Spleen (tissue), 11 donors: ENCODE data around the gene BCL2L11. TPM values are rescaled to one million over a fixed set of nuclear protein-coding genes. Genes with fewer than 3 reads are reported as not detected.
A peak's percentile ranks its signal among the peaks of the same experiment; 100 is the strongest.

Experiments used
- DNase-seq: peaks from one replicate; pipeline ENCODE4 v3.0.0-alpha.2; 2020
- H3K27ac ChIP-seq, 8 donors: fragments of 200-600 bp; sonication (generic) in 7 of 8; 1 replicate in 4 of 8; 2 replicates in 4 of 8; pipeline versions ENCODE4 v1.5.0 to v1.8.0; 2016 to 2021; ENCODE audit warnings: inconsistent platforms in 4 of 8, mild to moderate bottlenecking in 4 of 8, moderate library complexity in 1 of 8
- H3K27me3 ChIP-seq, 7 donors: fragments of 200-600 bp; sonication (generic) in 6 of 7; replicated peaks in 1 of 7; 1 replicate in 4 of 7; 2 replicates in 3 of 7; pipeline versions ENCODE4 v1.5.0 to v1.8.0; 2016 to 2021; ENCODE audit warnings: inconsistent platforms in 3 of 7, mild to moderate bottlenecking in 1 of 7
- H3K36me3 ChIP-seq, 6 donors: fragments of 200-600 bp; sonication (generic) in 5 of 6; 1 replicate in 4 of 6; 2 replicates in 2 of 6; pipeline versions ENCODE4 v1.5.0 to v1.8.0; 2016 to 2021; ENCODE audit warnings: inconsistent platforms in 2 of 6
- H3K4me1 ChIP-seq, 6 donors: fragments of 200-600 bp; sonication (generic) in 5 of 6; 1 replicate in 3 of 6; 2 replicates in 3 of 6; pipeline versions ENCODE4 v1.5.0 to v1.8.0; 2016 to 2021; ENCODE audit warnings: inconsistent platforms in 3 of 6
- H3K4me3 ChIP-seq, 8 donors: fragments of 200-600 bp; sonication (generic) in 7 of 8; 1 replicate in 4 of 8; 2 replicates in 4 of 8; pipeline versions ENCODE4 v1.5.0 to v1.8.0; 2016 to 2021; ENCODE audit warnings: inconsistent platforms in 4 of 8, mild to moderate bottlenecking in 4 of 8, moderate library complexity in 2 of 8
- H3K9me3 ChIP-seq, 8 donors: fragments of 200-600 bp; sonication (generic) in 7 of 8; 1 replicate in 4 of 8; 2 replicates in 4 of 8; pipeline versions ENCODE4 v1.5.0 to v1.8.0; 2016 to 2021; ENCODE audit warnings: inconsistent platforms in 4 of 8
- POLR2A ChIP-seq, 3 donors: fragments of 450-650 bp; IDR thresholded peaks; one replicate each; pipeline ENCODE4 v1.5.1; 2017; ENCODE audit warnings: antibody characterized with exemption in 3 of 3, mild to moderate bottlenecking in 1 of 3
- POLR2AphosphoS5 ChIP-seq, 3 donors: sonication (generic); formaldehyde crosslinking; IDR thresholded peaks; one replicate each; pipeline ENCODE4 v1.5.1; 2017; ENCODE audit warnings: antibody characterized with exemption in 3 of 3
- WGBS, 5 donors: extraction: QIAGEN DNeasy Blood & Tissue Kit in 3 of 5; methylation state at CpG; one replicate each; pipeline versions ENCODE4 v1.1.5 to v1.1.7; 2013 to 2018; 5-methylcytosine and 5-hydroxymethylcytosine counted together
- intact Hi-C: fragments of 100-400 bp; cut with DNase I; formaldehyde crosslinking; loops from one replicate; pipeline ENCODE4 v1.15.0; 2023; ENCODE audit warnings: low total_unique reads
- polyA plus RNA-seq, 3 donors: library from polyadenylated mRNA; stranded (reverse); fragments of 200-250 nt; gene quantifications; one replicate each; pipeline ENCODE4 v1.2.1, GENCODE V29; 2013
- total RNA-seq, 7 donors: library from RNA; depleted of rRNA in 3 of 7; stranded (reverse); fragments of >200 nt in 3 of 7; fragmentation: NEBNext Ultra II Directional in 4 of 7; extraction: Animal tissue kit (Norgen Biotek cat#: 25700) in 4 of 7; gene quantifications; one replicate each; pipeline versions ENCODE4 v1.1.0 to v1.2.1, GENCODE V29; 2016 to 2021
- TF ChIP-seq, protein P1 (sequence below), 11 experiments: fragments of 200-600 bp in 7 of 11; fragments of 450-650 bp in 4 of 11; sonication (generic) in 4 of 11; IDR thresholded peaks in 8 of 11; conservative IDR thresholded peaks in 3 of 11; 1 replicate in 7 of 11; 2 replicates in 4 of 11; pipeline versions ENCODE4 v1.4.0 to v1.8.0; 2016 to 2021; ENCODE audit warnings: antibody characterized with exemption in 11 of 11, inconsistent platforms in 4 of 11, mild to moderate bottlenecking in 1 of 11
- donor health status: healthy with polysubstance abuse.
- donor health status: DM: no; HTN: no; CAD: no; lungs with moderate emphysema.
- donor health status: DM: no; HTN: no; CAD: no.
- donor health status: Bipolar disorder and iron deficiency.
- donor health status: healthy.
- donor health status: DM: no; HTN: no; CAD: no.
- donor health status: DM: yes; HTN: yes; CAD: no.

The BCL2L11 gene
- total and polyA plus RNA-seq, 10 donors = 4.6 to 95.2 (median 38.4) TPM

DNA sequence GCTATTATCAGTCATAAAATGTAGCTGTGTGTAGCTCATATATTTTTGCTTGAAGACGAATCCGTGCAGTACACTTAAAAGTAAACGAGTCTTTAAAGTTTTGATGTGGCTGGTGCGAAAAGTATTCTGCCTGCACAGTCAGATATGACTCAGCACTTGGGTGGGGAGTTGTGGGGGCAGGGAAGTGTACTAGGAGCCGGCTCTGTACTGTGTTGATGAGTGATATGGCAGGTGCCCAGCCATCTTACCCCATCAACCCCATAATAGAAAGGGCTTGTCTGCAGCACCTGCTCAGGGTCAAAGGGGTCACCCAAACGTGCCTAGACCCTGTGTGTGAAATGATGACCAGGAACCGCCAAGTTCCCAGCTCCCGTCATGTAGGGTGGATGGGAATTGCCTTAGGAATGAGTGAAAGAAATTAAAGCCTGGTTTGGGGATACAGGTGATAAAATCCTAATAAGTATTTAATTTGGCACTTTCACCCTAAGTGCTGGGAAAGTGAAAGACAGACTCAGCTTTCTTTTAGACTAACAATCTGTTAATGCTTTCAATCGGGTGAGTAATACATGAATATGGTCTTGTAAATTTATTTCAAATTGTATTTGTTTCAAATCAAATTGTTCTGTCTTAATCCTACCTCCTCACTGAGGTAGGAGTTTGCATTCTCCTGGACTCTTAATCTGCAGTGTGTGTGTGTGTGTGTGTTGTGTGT lies 48.0 kb downstream of the BCL2L11 start:
- H3K4me3 ChIP-seq = no peak overlapping the region
- H3K4me1 ChIP-seq = peaks cover 0 to 18% (median 0%) of the 10 kb centered on the region in 6 donors
- no peaks in the 10 kb centered on the region for H3K27me3 ChIP-seq
- TF ChIP-seq POLR2A (IDR thresholded peaks at IDR 0.05) (no peak), POLR2AphosphoS5 (IDR thresholded peaks at IDR 0.05) (peak in 1 of 3 donors; percentile 27)
- DNase-seq = no peak
- no peaks in the 10 kb centered on the region for H3K9me3 ChIP-seq
- 40 to 54% (median 48%) methylated on average over 9 of the region's 9 CpGs for WGBS, 5 donors
- H3K27ac ChIP-seq = no peak overlapping the region
- H3K36me3 ChIP-seq = peaks cover 0 to 43% (median 18%) of the 10 kb centered on the region in 6 donors
- intact Hi-C loops = no loop called here

GRCh38 chr2:111169268-111169667 lies 48.6 kb downstream of the BCL2L11 start:
- intact Hi-C loops = no loop called here
- 70 to 86% (median 74%) methylated on average over 2 of the region's 2 CpGs for WGBS, 5 donors
- H3K36me3 ChIP-seq = peaks cover 0 to 38% (median 18%) of the 10 kb centered on the region in 6 donors

DNA sequence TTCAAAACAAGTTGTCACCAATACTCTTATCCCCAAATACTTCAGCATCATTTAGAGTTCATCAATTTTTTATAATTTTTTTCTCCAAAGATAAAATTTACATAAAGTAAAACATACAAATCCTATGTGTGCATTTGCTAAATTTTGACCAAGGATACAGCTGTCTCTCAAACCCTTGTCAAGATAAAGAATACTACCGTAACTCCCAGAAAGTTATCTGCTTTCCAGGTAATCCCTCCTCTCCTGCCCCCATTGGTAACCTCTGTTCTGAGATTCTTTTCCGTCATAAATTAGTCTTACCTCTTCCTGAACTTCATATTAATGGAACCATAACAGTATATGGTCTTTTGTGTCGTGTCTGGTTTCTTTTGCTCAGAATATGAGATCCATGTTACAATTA lies 49.2 kb downstream of the BCL2L11 start:
- Histone ChIP-seq H3K36me3 (peaks cover 0 to 32% (median 15%) of the 10 kb centered on the region in 6 donors), H3K9me3 (no peaks in the 10 kb centered on the region), H3K27me3 (no peaks in the 10 kb centered on the region), H3K4me1 (peaks cover 0 to 15% (median 0%) of the 10 kb centered on the region in 6 donors), H3K27ac (no peak overlapping the region), H3K4me3 (no peak overlapping the region)
- intact Hi-C loops = no loop called here
- no peak for TF ChIP-seq POLR2A (IDR thresholded peaks at IDR 0.05)
- 89 to 94% (median 93%) methylated on average over 3 of the region's 3 CpGs for WGBS, 5 donors
- DNase-seq = no peak

More at GRCh38 chr2:111169268-111169667, 48.6 kb downstream of the BCL2L11 start:
- Histone ChIP-seq H3K4me1 (peaks cover 0 to 15% (median 0%) of the 10 kb centered on the region in 6 donors), H3K9me3 (no peaks in the 10 kb centered on the region), H3K27me3 (no peaks in the 10 kb centered on the region), H3K27ac (no peak overlapping the region), H3K4me3 (no peak overlapping the region)
- TF ChIP-seq, protein P1, sequence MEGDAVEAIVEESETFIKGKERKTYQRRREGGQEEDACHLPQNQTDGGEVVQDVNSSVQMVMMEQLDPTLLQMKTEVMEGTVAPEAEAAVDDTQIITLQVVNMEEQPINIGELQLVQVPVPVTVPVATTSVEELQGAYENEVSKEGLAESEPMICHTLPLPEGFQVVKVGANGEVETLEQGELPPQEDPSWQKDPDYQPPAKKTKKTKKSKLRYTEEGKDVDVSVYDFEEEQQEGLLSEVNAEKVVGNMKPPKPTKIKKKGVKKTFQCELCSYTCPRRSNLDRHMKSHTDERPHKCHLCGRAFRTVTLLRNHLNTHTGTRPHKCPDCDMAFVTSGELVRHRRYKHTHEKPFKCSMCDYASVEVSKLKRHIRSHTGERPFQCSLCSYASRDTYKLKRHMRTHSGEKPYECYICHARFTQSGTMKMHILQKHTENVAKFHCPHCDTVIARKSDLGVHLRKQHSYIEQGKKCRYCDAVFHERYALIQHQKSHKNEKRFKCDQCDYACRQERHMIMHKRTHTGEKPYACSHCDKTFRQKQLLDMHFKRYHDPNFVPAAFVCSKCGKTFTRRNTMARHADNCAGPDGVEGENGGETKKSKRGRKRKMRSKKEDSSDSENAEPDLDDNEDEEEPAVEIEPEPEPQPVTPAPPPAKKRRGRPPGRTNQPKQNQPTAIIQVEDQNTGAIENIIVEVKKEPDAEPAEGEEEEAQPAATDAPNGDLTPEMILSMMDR (IDR thresholded peaks at IDR 0.05 in 8 of 11, conservative IDR thresholded peaks at IDR 0.05 in 3 of 11) = no peak
- TF ChIP-seq POLR2A (IDR thresholded peaks at IDR 0.05) (no peak), POLR2AphosphoS5 (IDR thresholded peaks at IDR 0.05) (no peak)
- no peak for DNase-seq

DNA sequence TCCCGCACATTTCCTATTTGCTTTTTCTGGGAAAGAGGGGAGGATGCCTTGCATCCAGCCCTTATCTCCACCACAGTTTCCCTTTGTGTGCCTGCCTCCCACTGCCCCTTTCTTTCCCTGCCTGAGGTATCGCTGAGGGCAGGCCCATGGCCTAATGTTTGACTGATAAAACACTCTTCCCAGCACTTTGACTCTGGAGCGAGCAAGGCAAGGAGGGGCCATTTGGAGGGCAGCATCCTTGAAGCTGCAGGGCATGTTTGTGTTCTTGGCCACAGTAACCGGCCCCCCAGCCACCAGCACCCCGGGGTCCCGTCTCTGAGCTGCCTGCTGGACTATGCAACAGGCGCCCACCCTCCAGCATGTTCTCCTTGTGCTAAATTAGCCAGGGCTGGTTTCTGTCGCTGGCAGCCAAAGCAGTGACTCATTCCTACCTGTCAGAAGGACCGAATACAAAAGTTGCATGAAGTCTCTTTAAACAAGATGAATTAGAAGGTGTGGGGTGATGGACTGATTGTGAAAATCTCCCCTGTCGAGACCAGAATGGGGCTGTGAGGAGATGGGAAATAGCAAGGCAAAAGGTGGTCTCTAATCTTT lies 50.7 kb downstream of the BCL2L11 start:
- Histone ChIP-seq H3K4me1 (peaks cover 0 to 15% (median 0%) of the 10 kb centered on the region in 6 donors), H3K27me3 (no peaks in the 10 kb centered on the region), H3K36me3 (peaks cover 0 to 17% (median 1%) of the 10 kb centered on the region in 6 donors), H3K27ac (no peak overlapping the region), H3K9me3 (no peaks in the 10 kb centered on the region), H3K4me3 (no peak overlapping the region)
- TF ChIP-seq POLR2AphosphoS5 (IDR thresholded peaks at IDR 0.05) (no peak), POLR2A (IDR thresholded peaks at IDR 0.05) (no peak)
- TF ChIP-seq, protein P1 (IDR thresholded peaks at IDR 0.05 in 8 of 11, conservative IDR thresholded peaks at IDR 0.05 in 3 of 11) = no peak
- intact Hi-C loops = no loop called here
- DNase-seq = no peak
- 78 to 89% (median 79%) methylated on average over 8 to 10 of the region's 10 CpGs for WGBS, 5 donors

DNA sequence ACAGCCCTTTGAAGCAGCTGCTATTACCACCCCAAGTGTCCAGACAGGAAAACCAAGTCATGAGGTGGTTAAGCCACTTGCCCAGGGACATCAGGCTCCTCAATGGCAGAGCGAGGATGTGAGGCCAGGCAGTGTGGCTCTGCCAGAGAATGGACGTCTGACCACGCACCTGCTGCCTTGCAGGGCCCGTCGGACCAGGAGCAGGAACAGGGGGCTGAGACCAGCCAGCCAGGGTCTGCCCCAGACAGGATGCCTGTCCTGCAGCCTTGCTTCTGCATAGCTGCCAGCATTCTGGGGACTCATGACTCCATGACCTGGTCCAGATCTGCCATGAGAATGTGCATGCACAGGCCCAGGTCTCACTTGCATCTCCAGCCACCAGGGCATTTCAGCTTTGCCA lies 52.0 kb downstream of the BCL2L11 start:
- H3K4me3 ChIP-seq = no peak overlapping the region
- WGBS, 5 donors = 89 to 96% (median 92%) methylated on average over 5 of the region's 5 CpGs; no CpG with 5 or more reads in 1 of the 5 donors
- no peaks in the 10 kb centered on the region for H3K27me3 ChIP-seq
- H3K4me1 ChIP-seq = peaks cover 0 to 11% (median 0%) of the 10 kb centered on the region in 6 donors
- DNase-seq = no peak
- H3K27ac ChIP-seq = no peak overlapping the region
- no peaks in the 10 kb centered on the region for H3K9me3 ChIP-seq
- intact Hi-C loops = no loop called here
- H3K36me3 ChIP-seq = peaks cover 0 to 4% (median 0%) of the 10 kb centered on the region in 6 donors
- TF ChIP-seq POLR2AphosphoS5 (IDR thresholded peaks at IDR 0.05) = no peak
- TF ChIP-seq, protein P1 (IDR thresholded peaks at IDR 0.05 in 8 of 11, conservative IDR thresholded peaks at IDR 0.05 in 3 of 11) = no peak
- TF ChIP-seq POLR2A (IDR thresholded peaks at IDR 0.05) = no peak
